Left lobe of liver (tissue), 2 donors: ENCODE results near the gene KIF3B. TPM values are rescaled to one million over a fixed set of nuclear protein-coding genes. Genes with fewer than 3 reads are reported as not detected.

Source experiments
- ATAC-seq: fragments of 200-7000 bp; cut with Tn5 transposase; one replicate; pipeline ENCODE4 v1.9.1; 2020; ENCODE audit warnings: mild to moderate bottlenecking, moderate library complexity
- DNase-seq: peaks from one replicate; pipeline ENCODE4 v3.0.0-alpha.2; 2020; ENCODE audit warnings: low spot score
- total RNA-seq: library from RNA; stranded (reverse); gene quantifications from one replicate; pipeline ENCODE4 v1.2.1, GENCODE V29; 2021
- donor health status: DM: no; HTN: no; CAD: no; lungs with moderate emphysema.
- donor health status: DM: no; HTN: yes; CAD: no.

KIF3B gene
- 19.3 TPM for total RNA-seq

GRCh38 chr20:32277361-32278198 is at the start of gene KIF3B:
Gene KIF3B (plus strand): TSS chr20:32277651. CDS start chr20:32309778, 32,127 bp downstream.
- peak; percentile 87 for DNase-seq
- ATAC-seq, result peak; percentile 94

GRCh38 chr20:32227744-32228688 is 49.4 kb upstream of the KIF3B start:
- DNase-seq (no peak), ATAC-seq (peak; percentile 78)

- ATAC-seq (no peak), DNase-seq (no peak)
Measured at GRCh38 chr20:32229251-32229747, 48.2 kb upstream of the KIF3B start.

GRCh38 chr20:32230707-32231106 is 46.7 kb upstream of the KIF3B start:
- ATAC-seq, result no peak
- no peak for DNase-seq

GRCh38 chr20:32231245-32231644 is 46.2 kb upstream of the KIF3B start:
- ATAC-seq (no peak), DNase-seq (no peak)

- ATAC-seq, result peak; percentile 20
- no peak for DNase-seq
Measured at GRCh38 chr20:32231847-32232246, 45.6 kb upstream of the KIF3B start.

GRCh38 chr20:32232326-32232886 is 45.0 kb upstream of the KIF3B start:
- no peak for ATAC-seq
- DNase-seq, result no peak

- DNase-seq, result no peak
- ATAC-seq, result no peak
Measured at GRCh38 chr20:32233286-32233685, 44.2 kb upstream of the KIF3B start.

GRCh38 chr20:32234135-32234808 is 43.2 kb upstream of the KIF3B start:
- ATAC-seq, result no peak
- no peak for DNase-seq

- peak; percentile 89 for ATAC-seq
- peak; percentile 77 for DNase-seq
Measured at GRCh38 chr20:32235331-32236047, 42.0 kb upstream of the KIF3B start.

GRCh38 chr20:32236048-32236533 is 41.4 kb upstream of the KIF3B start:
- DNase-seq, result no peak
- peak; percentile 49 for ATAC-seq

GRCh38 chr20:32236819-32237218 is 40.6 kb upstream of the KIF3B start:
- no peak for ATAC-seq
- DNase-seq, result no peak

- DNase-seq, result no peak
- ATAC-seq, result peak; percentile 3
Measured at GRCh38 chr20:32237419-32237818, 40.0 kb upstream of the KIF3B start.

GRCh38 chr20:32238483-32239425 is 38.7 kb upstream of the KIF3B start:
- DNase-seq, result no peak
- ATAC-seq, result no peak

- no peak for DNase-seq
Measured at GRCh38 chr20:32240205-32240604, 37.2 kb upstream of the KIF3B start.

GRCh38 chr20:32241807-32242206 is 35.6 kb upstream of the KIF3B start:
- no peak for DNase-seq
- ATAC-seq, result no peak

More at GRCh38 chr20:32240205-32240604, 37.2 kb upstream of the KIF3B start:
- no peak for ATAC-seq

- ATAC-seq, result peak; percentile 79
- DNase-seq, result no peak
Measured at GRCh38 chr20:32244150-32244823, 33.2 kb upstream of the KIF3B start.

GRCh38 chr20:32244959-32245358 is 32.5 kb upstream of the KIF3B start:
- ATAC-seq (no peak), DNase-seq (no peak)
